Measurements from ENCODE around the gene TMEM101. TPM values are rescaled to one million over a fixed set of nuclear protein-coding genes. Genes with fewer than 3 reads are reported as not detected.
"Not testable (repeated sequence)": the region's sequence is repeated elsewhere in the genome, so short reads cannot be mapped to it uniquely, and the experiment has no call there.

The TMEM101 gene
- total RNA-seq, 1 donor from 2014 or later = 17.7 TPM

- intact Hi-C loops (cut with DNase I) = no loop called here
- ATAC-seq (no peak), DNase-seq (ENCODE audit: low spot score) (no peak)
Observed at GRCh38 chr17:44004077-44004760, 10.5 kb downstream of the TMEM101 start, which contains the start of gene NAGS. Gene NAGS, plus strand, starts transcription at chr17:44004622. Its CDS starts 42 bp downstream, at chr17:44004664.

DNA sequence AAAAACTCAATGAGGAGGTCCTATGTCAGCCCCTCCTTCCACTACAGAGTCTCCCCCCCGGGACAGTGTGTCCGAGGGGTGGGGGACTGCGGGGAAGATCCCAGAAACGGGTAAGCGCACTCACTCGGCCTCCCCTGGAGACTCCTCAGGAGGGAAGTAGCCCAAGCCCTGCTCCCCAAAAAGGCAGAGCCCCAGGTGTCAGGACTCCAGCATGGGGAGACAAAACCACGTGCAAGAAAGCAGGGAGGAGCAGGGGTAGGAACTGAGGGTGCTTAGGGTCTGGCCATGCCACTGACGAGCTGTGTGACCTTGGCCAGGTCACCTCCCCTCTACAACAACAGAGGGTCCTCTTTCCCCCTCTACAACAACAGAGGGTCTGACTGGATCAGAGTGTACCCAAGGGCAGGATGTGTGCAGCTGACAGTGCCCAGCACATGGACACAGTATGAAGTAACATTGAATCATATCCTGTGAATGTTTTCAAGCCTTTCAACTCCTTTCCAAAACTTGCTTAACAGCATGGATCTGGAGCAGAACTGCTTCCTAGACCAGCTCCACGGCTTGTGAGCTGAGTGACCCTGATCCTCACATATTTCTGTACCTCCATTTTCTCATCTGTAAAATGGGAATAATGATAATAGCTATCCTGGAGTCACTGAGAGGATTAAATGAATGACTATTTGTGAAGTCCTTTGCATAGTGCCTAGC is 12.5 kb downstream of the TMEM101 start:
- DNase-seq (ENCODE audit: low spot score) (no peak), ATAC-seq (no peak)
- intact Hi-C loops (cut with DNase I) = no loop called here

- intact Hi-C loops (cut with DNase I) = no loop called here
- ATAC-seq = no peak
- no peak for DNase-seq (ENCODE audit: low spot score)
Observed at GRCh38 chr17:44001461-44001920, 13.3 kb downstream of the TMEM101 start.

- ATAC-seq = no peak
Observed at GRCh38 chr17:44000871-44001460, 13.8 kb downstream of the TMEM101 start.

DNA sequence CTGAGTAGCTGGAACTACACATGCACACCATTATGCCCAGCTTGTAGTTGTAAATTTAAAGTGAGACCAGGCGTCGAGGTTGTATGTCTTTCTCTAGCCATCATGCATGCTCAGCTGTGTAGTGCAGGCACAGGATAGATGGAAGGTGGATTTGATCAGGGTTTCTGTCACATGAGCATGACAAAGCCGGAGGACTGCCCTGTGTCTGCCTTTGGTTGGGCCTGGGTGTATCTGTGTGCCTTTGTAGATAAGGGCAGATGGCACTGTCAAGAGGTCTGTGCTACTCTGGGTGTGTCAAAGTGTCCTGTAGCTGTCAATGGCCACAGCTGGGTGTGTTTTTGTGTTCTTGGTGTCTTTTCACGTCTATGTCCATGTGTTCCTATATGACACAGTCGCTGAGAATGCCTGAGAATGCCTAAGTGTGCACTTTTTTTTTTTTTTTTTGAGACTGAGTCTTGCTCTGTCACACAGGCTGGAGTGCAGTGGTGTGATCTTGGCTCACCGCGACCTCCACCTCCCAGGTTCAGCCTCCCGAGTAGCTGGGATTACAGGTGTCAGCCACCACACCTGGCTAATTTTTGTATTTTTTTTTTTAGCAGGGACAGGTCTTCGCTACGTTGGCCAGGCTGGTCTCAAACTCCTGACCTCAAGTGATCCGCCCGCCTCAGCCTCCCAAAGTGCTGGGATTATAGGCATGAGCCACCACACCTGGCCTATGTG is 14.5 kb downstream of the TMEM101 start:
- no peak for DNase-seq (ENCODE audit: low spot score)
- no peak for ATAC-seq
- intact Hi-C loops (cut with DNase I) = no loop called here

More at GRCh38 chr17:44000871-44001460, 13.8 kb downstream of the TMEM101 start:
- DNase-seq (ENCODE audit: low spot score) = no peak
- intact Hi-C loops (cut with DNase I) = no loop called here

DNA sequence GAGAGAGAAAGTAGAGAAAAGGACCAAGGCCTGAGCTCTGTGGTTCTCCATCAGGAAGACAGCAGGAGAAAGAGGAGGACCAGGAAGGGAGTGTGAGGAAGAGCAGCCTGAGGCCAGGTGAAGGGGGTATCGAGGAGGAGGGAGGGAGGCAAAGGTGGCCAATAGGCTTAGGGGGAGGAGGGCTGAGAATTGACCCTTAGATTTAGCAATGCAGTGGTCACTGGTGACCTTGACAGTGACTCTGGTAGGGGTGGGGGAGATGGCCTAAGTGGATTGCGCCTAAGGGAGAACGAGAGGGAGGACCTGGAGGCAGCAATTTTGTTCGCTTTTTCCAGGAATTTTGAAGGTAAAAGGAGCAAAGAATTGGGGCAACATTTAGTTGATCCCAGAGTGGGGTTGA is 15.7 kb downstream of the TMEM101 start:
- intact Hi-C loops (cut with DNase I) = no loop called here
- DNase-seq (ENCODE audit: low spot score) (no peak), ATAC-seq (no peak)

- ATAC-seq = no peak
- no peak for DNase-seq (ENCODE audit: low spot score)
- intact Hi-C loops (cut with DNase I) = no loop called here
Observed at GRCh38 chr17:43998552-43998951, 16.2 kb downstream of the TMEM101 start.

GRCh38 chr17:43997180-43997579 is 17.6 kb downstream of the TMEM101 start:
- DNase-seq (ENCODE audit: low spot score); intact Hi-C loops (cut with DNase I); ATAC-seq: not testable (repeated sequence)

- intact Hi-C loops (cut with DNase I) = no loop called here
- no peak for ATAC-seq
- DNase-seq (ENCODE audit: low spot score) = no peak
Observed at GRCh38 chr17:43995150-43995471, 19.7 kb downstream of the TMEM101 start.

DNA sequence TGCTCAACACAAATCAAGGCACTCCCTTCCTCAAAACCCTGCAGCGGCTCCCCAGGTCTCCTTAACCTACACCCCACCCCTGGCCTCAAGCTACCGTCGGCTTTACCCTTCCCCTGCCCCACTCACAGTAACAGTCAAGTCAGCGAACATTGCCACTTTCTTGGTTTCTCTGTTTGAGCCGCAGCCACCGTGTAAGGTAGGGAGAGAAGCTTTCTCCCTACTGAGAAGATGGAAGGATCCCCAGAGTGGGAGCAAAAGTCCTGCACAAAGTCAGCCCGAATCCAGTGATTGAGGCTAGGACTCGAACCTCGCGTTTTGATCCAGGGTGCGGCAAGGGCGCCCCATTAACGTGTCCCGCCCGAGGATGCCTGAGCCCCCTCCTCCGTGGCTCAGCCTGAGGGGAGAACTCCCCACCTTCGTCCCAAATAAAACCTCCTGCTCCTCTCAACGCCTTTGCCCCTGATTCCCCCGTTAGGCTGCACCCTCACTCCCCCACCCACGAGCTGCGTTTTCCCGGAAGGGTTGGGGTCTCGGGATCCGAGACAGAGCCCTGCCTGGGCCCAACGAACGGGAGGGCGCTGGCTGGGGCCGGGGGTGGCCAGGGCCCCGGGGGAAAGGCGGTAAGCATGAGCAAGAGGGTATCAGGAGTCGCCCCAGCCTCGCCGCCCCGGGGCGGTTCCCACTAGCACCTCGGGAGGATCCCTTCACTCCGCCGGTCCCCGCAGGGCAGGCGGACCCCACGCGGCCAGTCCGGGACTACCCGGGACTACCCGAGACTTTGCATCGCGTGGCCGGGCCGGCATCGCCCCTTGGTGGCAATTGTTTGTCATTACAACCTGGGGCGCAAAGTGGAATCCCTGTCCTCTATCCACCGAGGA is 20.3 kb downstream of the TMEM101 start:
- DNase-seq (ENCODE audit: low spot score) = peak; percentile 74
- intact Hi-C loops (cut with DNase I) = loop anchor here (5.0 kb wide), 1 partner anchor 52 kb away; the partner anchor contains the start of gene PPY

GRCh38 chr17:43992641-43993040 is 22.1 kb downstream of the TMEM101 start:
- intact Hi-C loops (cut with DNase I) = loop anchor here (5.0 kb wide), 1 partner anchor 50 kb away; the partner anchor contains the start of gene PPY
- ATAC-seq = no peak

More for the DNA sequence above, 20.3 kb downstream of the TMEM101 start:
- peak; percentile 82 for ATAC-seq

GRCh38 chr17:43988301-43988700 is 26.5 kb downstream of the TMEM101 start:
- DNase-seq (ENCODE audit: low spot score) (no peak), ATAC-seq (no peak)
- intact Hi-C loops (cut with DNase I) = no loop called here

More at GRCh38 chr17:43992641-43993040, 22.1 kb downstream of the TMEM101 start:
- DNase-seq (ENCODE audit: low spot score) = no peak

- intact Hi-C loops (cut with DNase I) = no loop called here
- ATAC-seq = no peak
- DNase-seq (ENCODE audit: low spot score) = no peak
Observed at GRCh38 chr17:43987131-43988021, 27.4 kb downstream of the TMEM101 start.

GRCh38 chr17:43986225-43986981 is 28.4 kb downstream of the TMEM101 start:
- intact Hi-C loops (cut with DNase I) = no loop called here
- DNase-seq (ENCODE audit: low spot score) (no peak), ATAC-seq (no peak)

GRCh38 chr17:43984521-43984920 is 30.2 kb downstream of the TMEM101 start:
- ATAC-seq (no peak), DNase-seq (ENCODE audit: low spot score) (no peak)
- intact Hi-C loops (cut with DNase I) = no loop called here

GRCh38 chr17:43983515-43984411 is 31.0 kb downstream of the TMEM101 start:
- intact Hi-C loops (cut with DNase I) = no loop called here
- DNase-seq (ENCODE audit: low spot score) = no peak
- ATAC-seq = peak; percentile 39
